WI38 (cell line): ENCODE results near the gene C12orf50.
"Not testable (repeated sequence)": the region's sequence is repeated elsewhere in the genome, so short reads cannot be mapped to it uniquely, and the experiment has no call there.

Experiments used
- H3K4me3 ChIP-seq: 2 replicates; pipeline ENCODE4 v1.5.1; 2011; ENCODE audit warnings: low read depth, mild to moderate bottlenecking, control low read depth, low read length
- TF ChIP-seq, protein P1 (sequence below): IDR thresholded peaks from 2 replicates; pipeline ENCODE4 v1.5.1; 2012; ENCODE audit warnings: low read depth, mild to moderate bottlenecking, control low read depth, low read length

Gene C12orf50

GRCh38 chr12:88052686-88053085 is 23.5 kb upstream of the C12orf50 start:
- no peak overlapping the region for H3K4me3 ChIP-seq
- TF ChIP-seq, protein P1, sequence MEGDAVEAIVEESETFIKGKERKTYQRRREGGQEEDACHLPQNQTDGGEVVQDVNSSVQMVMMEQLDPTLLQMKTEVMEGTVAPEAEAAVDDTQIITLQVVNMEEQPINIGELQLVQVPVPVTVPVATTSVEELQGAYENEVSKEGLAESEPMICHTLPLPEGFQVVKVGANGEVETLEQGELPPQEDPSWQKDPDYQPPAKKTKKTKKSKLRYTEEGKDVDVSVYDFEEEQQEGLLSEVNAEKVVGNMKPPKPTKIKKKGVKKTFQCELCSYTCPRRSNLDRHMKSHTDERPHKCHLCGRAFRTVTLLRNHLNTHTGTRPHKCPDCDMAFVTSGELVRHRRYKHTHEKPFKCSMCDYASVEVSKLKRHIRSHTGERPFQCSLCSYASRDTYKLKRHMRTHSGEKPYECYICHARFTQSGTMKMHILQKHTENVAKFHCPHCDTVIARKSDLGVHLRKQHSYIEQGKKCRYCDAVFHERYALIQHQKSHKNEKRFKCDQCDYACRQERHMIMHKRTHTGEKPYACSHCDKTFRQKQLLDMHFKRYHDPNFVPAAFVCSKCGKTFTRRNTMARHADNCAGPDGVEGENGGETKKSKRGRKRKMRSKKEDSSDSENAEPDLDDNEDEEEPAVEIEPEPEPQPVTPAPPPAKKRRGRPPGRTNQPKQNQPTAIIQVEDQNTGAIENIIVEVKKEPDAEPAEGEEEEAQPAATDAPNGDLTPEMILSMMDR, result peak; percentile 46; the same call in 1 of the 2 replicates

- TF ChIP-seq, protein P1, result no peak
- H3K4me3 ChIP-seq, result no peak overlapping the region
Observed at GRCh38 chr12:88044035-88044434, 14.8 kb upstream of the C12orf50 start.

- TF ChIP-seq, protein P1, result no peak
- no peak overlapping the region for H3K4me3 ChIP-seq
Observed at GRCh38 chr12:88037770-88038169, 8.6 kb upstream of the C12orf50 start.

GRCh38 chr12:88036353-88036965 is 7.3 kb upstream of the C12orf50 start:
- TF ChIP-seq, protein P1, result no peak
- H3K4me3 ChIP-seq, result peak overlapping the region; percentile 93

DNA sequence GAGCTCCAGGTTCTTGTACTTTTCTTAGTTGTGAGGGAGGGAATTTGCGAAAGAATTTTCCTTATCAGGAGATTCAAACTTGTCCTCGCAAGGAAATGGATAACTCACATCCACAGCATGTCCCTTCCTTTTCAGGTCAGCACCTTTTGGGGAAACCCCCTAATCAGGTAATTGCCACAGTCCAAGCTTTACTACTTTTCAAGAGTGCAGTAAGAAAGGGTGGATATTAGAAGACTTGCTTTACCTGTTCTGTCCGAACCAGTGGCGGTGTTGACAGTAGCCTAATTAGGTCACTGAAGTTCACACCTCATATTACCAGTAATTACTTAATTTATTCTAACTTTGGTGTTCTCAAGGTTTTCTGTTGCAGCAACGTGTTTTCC is 6.7 kb upstream of the C12orf50 start:
- TF ChIP-seq, protein P1, result no peak
- peak overlapping the region; percentile 93 for H3K4me3 ChIP-seq

DNA sequence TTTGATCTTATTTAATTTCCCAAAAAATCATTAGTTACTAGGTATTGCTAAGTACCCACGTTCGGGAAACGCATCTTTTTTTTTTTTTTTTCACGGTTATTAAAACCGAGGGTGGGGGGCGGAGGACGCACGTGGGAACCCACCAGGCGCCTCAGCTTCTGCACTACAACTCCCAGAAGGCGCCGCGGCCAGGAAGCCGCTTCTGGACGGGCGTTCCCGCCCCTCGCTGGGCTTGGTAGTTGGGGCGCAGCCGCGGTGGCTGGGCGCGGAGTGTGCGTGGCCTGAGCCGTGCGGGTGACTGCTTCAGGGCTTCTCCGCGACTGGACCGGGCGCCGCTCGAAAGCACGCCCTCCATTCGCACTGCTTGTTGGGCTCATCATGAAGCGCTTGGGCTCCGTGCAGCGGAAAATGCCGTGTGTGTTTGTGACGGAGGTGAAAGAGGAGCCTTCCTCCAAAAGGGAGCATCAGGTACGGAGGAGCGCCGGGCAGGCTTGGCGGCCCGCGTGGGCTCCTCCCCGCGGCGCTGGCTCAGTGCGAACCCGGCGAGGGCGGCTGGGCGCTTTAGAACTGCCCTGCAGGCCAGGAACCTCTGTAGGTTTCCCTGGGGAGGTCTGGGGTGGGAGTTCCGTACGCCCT is 6.2 kb upstream of the C12orf50 start:
- TF ChIP-seq, protein P1, result no peak
- peak overlapping the region; percentile 93 for H3K4me3 ChIP-seq

DNA sequence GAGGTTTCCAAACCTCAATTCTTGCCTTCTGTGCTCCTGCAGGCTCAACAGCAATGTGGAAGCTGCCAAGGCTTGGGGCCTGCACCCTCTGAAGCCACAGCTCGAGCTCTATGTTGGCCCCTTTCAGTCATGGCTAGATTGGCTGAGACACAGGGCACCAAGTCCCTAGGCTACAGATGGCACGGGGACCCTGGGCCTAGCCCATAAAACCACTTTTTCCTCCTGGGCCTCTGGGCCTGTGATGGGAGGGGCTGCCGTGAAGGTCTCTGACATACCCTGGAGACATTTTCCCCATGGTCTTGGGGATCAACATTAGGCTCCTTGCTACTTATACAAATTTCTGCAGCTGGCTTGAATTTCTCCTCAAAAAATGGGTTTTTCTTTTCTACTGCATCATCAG is 2.0 kb upstream of the C12orf50 start:
- H3K4me3 ChIP-seq, result not testable (repeated sequence)

DNA sequence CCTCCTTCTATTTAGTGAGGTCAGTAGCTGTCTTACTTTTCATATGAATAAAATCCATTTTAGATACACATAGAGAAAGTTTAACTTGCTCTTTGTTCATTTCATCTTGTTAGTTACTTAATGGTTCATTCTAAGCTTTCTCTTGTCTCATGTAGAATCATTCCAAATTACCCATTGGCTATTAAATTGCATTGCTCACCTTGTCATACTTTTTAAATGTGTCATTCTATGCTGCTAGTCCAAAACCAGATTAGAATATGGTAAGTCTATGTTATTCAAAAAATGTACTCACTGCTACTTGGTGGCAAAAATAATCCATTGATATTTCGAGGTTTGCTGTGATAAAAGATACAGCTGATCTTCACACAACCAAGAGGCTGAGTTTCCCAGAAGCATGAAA is 3.0 kb downstream of the C12orf50 start:
- TF ChIP-seq, protein P1, result no peak
- H3K4me3 ChIP-seq, result no peak overlapping the region
